HG02970 (cell line): ENCODE results near the gene ARMC3.
"Not testable (repeated sequence)": the region's sequence is repeated elsewhere in the genome, so short reads cannot be mapped to it uniquely, and the experiment has no call there.

Experiments
- ATAC-seq: cut with Tn5 transposase; IDR thresholded peaks from one replicate; pipeline ENCODE4 v1.9.1; 2021; ENCODE audit warnings: mild to moderate bottlenecking, moderate library complexity, moderate number of reproducible peaks; ENCODE audit not compliant: unreplicated experiment, low FRiP score

ARMC3 gene

GRCh38 chr10:22915314-22915713 lies 12.5 kb upstream of the ARMC3 start:
- no peak for ATAC-seq

GRCh38 chr10:22925088-22925487 lies 2.8 kb upstream of the ARMC3 start:
- ATAC-seq, result no peak

- ATAC-seq, result no peak
Measured at GRCh38 chr10:22927166-22927565, 687 bp upstream of the ARMC3 start.

- not testable (repeated sequence) for ATAC-seq
Measured at GRCh38 chr10:22929053-22929452, 1.2 kb downstream of the ARMC3 start.

GRCh38 chr10:22931948-22932347 lies 4.1 kb downstream of the ARMC3 start:
- ATAC-seq, result no peak

- ATAC-seq, result no peak
Measured at GRCh38 chr10:22932626-22933370, 4.9 kb downstream of the ARMC3 start.

- ATAC-seq, result no peak
Measured at GRCh38 chr10:22934726-22935125, 6.9 kb downstream of the ARMC3 start.

GRCh38 chr10:22942437-22942836 lies 14.6 kb downstream of the ARMC3 start:
- no peak for ATAC-seq

GRCh38 chr10:22945934-22946673 lies 18.3 kb downstream of the ARMC3 start:
- peak; percentile 67 for ATAC-seq

- no peak for ATAC-seq
Measured at GRCh38 chr10:22954970-22955369, 27.1 kb downstream of the ARMC3 start.

- ATAC-seq, result no peak
Measured at GRCh38 chr10:22958338-22958737, 30.5 kb downstream of the ARMC3 start.

- no peak for ATAC-seq
Measured at GRCh38 chr10:22959292-22959691, 31.4 kb downstream of the ARMC3 start.

GRCh38 chr10:22959950-22960349 lies 32.1 kb downstream of the ARMC3 start:
- ATAC-seq, result no peak

- ATAC-seq, result no peak
Measured at GRCh38 chr10:22962817-22963216, 35.0 kb downstream of the ARMC3 start.

GRCh38 chr10:22969704-22970103 lies 41.9 kb downstream of the ARMC3 start:
- no peak for ATAC-seq

GRCh38 chr10:22976534-22976933 lies 48.7 kb downstream of the ARMC3 start:
- no peak for ATAC-seq

GRCh38 chr10:22977751-22978150 lies 49.9 kb downstream of the ARMC3 start:
- no peak for ATAC-seq

GRCh38 chr10:22978287-22978686 lies 50.4 kb downstream of the ARMC3 start:
- ATAC-seq, result no peak

GRCh38 chr10:22978918-22979317 lies 51.1 kb downstream of the ARMC3 start:
- no peak for ATAC-seq

GRCh38 chr10:22980822-22981221 lies 53.0 kb downstream of the ARMC3 start:
- ATAC-seq, result no peak

GRCh38 chr10:22984066-22984465 lies 56.2 kb downstream of the ARMC3 start:
- no peak for ATAC-seq
